C4-2B (cell line): ENCODE measurements around the gene L3MBTL1.

Source experiments
- ZFX ChIP-seq: fragments of 450-650 bp; IDR thresholded peaks from 2 replicates; pipeline ENCODE4 v1.6.1; 2017
- TF ChIP-seq, protein P1 (sequence below): fragments of 450-650 bp; conservative IDR thresholded peaks from 2 replicates; pipeline ENCODE4 v1.5.1; 2017; ENCODE audit warnings: mild to moderate bottlenecking

DNA sequence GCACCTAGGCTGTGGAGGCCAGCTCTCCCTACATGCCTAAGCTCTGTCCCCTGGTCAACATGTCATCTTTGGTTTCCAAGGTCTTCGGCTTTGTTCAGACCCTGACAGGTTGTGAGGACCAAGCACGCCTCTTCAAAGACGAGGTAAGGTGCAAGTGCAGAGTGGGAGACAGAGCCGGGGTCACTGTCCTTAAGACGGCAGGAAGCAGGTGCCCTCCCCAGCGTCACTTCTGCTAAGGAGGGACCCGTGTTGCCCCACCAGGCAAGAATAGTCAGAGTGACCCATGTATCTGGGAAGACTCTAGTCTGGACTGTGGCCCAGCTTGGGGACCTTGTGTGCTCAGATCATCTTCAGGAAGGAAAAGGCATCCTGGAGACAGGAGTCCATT lies 33.2 kb downstream of the L3MBTL1 start:
- TF ChIP-seq, protein P1, sequence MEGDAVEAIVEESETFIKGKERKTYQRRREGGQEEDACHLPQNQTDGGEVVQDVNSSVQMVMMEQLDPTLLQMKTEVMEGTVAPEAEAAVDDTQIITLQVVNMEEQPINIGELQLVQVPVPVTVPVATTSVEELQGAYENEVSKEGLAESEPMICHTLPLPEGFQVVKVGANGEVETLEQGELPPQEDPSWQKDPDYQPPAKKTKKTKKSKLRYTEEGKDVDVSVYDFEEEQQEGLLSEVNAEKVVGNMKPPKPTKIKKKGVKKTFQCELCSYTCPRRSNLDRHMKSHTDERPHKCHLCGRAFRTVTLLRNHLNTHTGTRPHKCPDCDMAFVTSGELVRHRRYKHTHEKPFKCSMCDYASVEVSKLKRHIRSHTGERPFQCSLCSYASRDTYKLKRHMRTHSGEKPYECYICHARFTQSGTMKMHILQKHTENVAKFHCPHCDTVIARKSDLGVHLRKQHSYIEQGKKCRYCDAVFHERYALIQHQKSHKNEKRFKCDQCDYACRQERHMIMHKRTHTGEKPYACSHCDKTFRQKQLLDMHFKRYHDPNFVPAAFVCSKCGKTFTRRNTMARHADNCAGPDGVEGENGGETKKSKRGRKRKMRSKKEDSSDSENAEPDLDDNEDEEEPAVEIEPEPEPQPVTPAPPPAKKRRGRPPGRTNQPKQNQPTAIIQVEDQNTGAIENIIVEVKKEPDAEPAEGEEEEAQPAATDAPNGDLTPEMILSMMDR, result no peak
- TF ChIP-seq ZFX, result no peak
